NOMO-1 treated with dmso at 0.1 percent for 144 hours (cell line): ENCODE data around the gene BTBD9.
A peak's percentile ranks its signal among the peaks of the same experiment; 100 is the strongest.

ENCODE experiments used
- DNase-seq: peaks from one replicate; lab custom pipeline; 2025; ENCODE audit not compliant: unreplicated experiment; lab: John Stamatoyannopoulos, UW

The BTBD9 gene

GRCh38 chr6:38639498-38640215 lies at the start of gene BTBD9:
Gene BTBD9, minus strand, starts transcription at chr6:38639929.
- peak; percentile 66 for DNase-seq

- no peak for DNase-seq
Observed at GRCh38 chr6:38688579-38689087, 48.9 kb upstream of the BTBD9 start.

DNA sequence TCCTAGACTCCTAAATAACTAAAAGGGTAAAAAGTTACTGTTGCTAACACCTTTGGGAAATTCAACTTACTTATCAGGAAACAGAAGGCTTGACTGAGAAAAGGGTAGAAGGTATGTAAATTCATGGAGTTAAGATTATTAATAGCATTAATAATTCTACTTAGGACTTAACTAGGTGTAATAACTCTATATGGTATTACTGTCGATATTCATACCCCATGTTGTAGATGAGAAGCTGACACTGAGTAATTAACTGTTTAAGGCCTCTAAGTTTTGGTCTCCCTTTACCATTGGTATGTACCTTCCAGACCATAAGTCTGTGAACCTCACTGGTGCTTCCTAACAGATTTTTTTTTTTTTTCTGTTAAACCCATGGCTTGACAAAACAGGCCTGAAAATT lies 47.8 kb upstream of the BTBD9 start:
- no peak for DNase-seq

DNA sequence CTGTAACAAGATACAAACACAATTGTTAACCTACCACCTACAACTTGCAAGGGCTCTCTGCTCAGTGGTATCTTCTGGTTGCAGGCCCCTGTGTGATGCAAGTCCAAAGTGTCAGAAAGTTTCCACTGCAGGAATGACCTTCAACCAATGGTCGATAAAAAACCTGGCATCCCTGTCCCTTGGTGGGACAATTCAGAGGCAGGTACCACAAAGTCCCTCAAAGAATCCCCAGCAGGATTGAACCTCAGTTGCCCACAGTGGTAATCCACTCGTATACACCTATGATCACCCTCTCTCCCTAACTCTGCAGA lies 47.3 kb upstream of the BTBD9 start:
- no peak for DNase-seq

GRCh38 chr6:38686270-38687042 lies 46.7 kb upstream of the BTBD9 start:
- DNase-seq = no peak

GRCh38 chr6:38684904-38685303 lies 45.2 kb upstream of the BTBD9 start:
- no peak for DNase-seq

DNA sequence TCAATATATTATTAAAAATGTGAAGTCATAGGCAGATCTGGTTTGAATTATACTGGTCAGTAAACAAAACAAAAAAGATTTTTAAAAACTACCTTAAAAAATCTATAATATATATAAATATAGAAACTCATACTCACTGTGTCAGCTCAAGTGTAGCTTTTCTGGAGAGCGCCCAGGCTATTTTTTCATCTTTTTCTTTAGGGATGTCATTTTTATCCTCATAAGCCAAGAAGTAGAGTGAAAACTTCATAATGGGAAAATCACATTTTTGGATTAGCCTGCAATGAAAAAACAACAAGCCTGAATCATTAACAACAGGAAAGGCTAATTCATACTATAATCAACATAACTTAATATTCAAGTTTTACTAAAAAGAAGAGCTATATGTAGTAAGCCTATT lies 44.5 kb upstream of the BTBD9 start:
- DNase-seq = no peak

DNA sequence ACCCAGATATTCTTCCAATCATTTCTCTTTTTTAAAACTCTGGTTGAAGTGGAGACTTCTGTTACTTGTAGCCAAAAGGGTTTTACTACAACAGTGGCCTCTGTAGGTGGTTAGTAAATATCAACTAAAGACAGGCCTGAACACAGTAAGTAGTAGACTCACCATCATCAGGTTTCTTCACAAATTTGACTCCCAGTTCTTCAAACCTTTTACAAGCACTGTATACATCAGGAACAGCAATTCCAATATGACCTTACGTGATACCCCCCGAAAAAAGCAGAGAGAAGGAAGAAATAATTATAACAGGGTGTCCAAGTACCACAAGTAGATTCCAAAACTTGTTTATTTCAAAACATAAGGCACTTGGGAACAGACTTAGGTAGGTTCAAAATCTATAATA lies 42.1 kb upstream of the BTBD9 start:
- DNase-seq = no peak

DNA sequence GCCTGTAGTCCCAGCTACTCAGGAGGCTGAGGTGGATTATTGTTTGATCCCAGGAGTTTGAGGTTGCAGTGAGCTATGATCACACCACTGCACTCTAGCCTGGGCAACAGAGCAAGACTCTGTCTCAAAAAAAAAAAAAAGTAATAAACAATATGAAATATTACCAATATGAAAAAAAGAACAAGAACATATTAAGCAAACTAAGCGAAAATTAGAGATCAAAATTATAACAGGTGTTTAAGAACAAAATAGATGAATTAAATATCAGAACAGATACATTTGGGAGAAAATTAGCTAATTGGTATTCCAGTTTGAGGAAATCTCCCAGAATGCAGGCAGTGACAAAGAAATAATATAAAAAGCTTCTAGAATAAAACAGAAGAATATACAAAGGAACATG lies 39.9 kb upstream of the BTBD9 start:
- no peak for DNase-seq

DNA sequence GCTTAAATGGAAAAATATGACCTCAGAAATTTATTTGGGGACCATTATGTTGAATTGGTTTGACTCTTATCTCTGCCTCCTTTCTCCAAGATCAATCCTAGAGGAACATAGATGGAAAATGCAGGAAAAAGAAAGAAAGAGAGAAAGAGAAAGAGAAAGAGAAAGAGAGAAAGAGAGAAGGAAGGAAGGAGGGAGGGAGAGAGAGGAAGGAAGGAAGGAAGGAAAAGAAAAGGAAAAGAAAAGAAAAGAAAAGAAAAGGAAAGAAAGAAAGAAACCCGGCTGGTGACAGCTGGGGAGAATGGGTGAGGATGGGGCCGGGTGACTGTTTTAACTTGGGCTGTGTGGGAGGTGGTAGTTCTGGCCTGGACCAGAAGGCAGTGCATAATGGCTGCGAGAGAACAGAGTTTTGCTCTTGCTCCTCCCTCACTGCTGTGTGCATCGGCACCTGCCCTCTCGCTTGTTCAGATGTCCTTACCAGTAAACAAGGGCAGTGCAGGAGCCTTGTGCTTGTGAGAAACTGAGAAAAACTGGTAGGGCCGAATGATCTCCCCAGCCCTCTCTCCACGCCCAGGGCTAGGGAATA lies 38.5 kb upstream of the BTBD9 start:
- no peak for DNase-seq

DNA sequence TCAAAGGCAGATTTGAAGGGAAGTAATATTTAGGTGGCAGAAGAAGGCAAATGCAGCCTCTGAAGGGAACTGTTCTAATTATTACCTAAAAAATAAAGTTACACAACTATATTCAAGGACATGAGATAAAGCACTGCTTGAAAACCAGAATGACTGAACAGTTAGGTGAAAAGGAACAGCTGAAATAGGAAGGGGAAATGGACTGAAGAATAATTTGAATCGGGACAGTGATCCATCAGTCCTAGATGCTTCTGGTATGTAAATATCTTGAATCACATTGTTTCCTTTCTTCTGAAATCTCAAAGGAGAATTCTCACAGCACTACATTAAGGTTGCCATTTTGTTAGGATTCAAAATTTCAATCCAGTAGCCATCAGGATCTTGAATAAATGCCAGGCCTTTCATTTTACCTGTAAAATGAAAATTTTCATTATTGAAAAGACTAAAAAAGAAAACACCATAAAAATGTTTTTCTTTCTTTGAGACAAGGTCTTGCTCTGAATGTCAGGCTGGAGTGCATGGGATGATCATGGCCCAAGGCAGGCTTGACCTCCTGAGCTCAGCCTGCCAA lies 37.3 kb upstream of the BTBD9 start:
- no peak for DNase-seq

GRCh38 chr6:38676236-38676973 lies 36.7 kb upstream of the BTBD9 start:
- DNase-seq = no peak

DNA sequence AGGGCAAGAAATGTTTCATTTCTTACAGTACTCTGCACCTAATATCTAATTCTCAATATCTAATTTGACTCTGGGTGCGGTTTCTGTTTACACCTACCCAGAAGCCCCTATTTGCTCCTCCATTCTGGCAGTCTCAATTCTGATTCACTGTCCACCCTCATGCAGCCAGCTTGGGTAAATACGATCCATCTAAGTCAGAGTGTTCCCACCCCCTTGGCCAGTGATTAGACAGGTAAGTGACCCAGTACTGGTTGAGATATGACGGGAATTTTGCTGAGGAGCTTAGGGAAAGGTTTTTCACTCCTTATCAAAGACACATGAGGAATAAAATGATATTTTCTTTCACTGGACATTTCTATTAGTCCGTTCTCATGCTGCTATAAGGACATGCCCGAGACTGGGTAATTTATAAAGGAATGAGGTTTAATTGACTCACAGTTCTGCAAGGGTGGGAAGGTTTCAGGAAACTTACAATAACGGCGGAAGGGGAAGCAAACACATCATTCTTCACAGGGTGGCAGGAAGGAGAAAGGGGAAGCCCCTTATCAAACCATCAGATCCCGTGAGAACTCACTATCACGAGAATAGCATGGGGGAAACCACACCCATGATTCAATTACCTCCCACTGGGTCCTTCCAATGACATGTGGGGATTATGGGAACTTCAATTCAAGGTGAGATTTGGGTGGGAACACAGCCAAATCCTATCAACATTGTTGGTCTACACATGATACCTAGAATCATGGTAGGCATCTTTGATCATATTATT lies 33.9 kb upstream of the BTBD9 start:
- DNase-seq = peak; percentile 9

DNA sequence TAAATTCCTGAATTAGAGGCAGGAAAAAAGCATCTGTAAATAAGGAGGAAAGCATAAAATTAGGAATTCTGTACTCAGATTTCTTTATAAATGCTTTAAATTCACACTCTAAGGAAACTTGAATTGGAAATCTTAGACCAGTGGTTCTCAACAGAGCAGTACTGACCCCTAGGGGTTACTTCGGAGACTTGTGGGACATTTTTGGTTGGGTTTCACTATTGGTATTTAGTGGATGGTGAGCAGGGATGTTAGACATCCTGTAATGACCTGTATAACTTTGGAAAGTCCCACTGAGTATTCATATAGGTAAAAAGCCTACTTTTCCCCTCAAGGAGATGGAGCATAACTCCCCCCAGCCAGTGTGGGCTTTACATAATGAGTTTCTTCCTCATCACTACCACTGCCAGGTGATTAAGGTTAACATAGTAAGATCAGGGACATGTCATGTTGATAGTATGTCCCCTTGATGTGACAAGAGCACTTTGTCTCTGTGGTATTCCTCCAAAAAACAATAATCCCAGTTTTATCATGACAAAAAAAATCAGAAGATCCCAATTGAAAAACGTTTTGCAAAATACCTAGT lies 32.2 kb upstream of the BTBD9 start:
- no peak for DNase-seq

GRCh38 chr6:38658418-38659167 lies 18.9 kb upstream of the BTBD9 start:
- no peak for DNase-seq

- no peak for DNase-seq
Observed at GRCh38 chr6:38656896-38657295, 17.2 kb upstream of the BTBD9 start.

DNA sequence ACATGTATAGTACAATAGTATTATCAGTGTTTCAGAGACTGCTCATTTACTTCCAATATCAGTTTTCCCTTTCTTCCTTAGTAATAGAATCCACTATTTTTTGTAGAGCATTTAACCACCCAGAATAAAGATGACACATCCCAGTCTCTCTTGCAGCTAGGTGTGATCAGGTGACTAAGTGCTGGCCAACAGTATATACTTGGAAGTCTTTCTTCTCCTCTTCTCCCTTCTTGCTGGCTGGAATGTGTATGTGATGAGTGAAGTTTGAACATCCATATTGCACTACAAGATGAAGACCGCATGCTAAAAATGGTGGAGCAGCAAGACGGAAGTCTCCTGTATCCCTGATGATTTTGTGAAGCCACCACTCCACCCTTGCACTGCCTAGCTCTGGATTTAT lies 14.5 kb upstream of the BTBD9 start:
- DNase-seq = no peak

DNA sequence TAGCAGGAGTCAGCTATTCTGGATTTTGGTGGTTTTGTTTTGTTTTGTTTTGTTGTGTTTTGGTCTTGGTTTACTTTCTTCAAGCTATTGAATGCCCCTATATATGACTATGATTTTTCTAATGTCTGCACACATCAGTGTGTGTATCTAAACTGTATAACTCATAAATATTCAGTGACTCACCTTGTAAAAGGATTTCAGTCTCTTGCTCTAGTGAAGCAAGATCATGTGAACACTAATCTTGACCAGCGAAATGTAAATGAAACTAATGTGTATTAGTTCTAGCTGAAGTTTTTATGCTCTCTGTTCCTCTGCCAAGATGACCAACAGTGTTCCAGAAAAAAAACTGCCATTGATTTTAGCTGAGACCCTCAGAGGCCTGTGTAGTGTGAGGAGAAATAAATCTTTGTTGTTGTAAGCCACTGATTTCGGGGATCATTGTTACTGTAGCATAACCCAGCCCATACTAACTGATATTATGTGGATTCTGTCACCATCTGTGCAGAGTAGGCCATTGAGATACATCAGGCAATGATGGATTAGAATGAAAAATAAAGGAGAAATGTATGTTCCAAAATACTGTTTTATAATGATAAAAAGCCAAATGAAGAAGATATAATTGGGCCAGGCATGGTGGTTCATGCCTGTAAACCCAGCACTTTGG lies 11.5 kb upstream of the BTBD9 start:
- DNase-seq = no peak

- DNase-seq = no peak
Observed at GRCh38 chr6:38650207-38650752, 10.6 kb upstream of the BTBD9 start.
